Right atrium auricular region (tissue), 2 donors: ENCODE results near the gene PPP2R2B. TPM values are rescaled to one million over a fixed set of nuclear protein-coding genes. Genes with fewer than 3 reads are reported as not detected.

Experiments
- DNase-seq: peaks from one replicate; pipeline ENCODE4 v3.0.0-alpha.2; 2019; ENCODE audit warnings: low spot score
- H3K27ac ChIP-seq, 2 donors: fragments of 200-600 bp; sonication (generic); 1 replicate in 1 of 2; 2 replicates in 1 of 2; pipeline ENCODE4 v1.5.1; 2016 to 2019
- H3K27me3 ChIP-seq, 2 donors: fragments of 200-600 bp; sonication (generic); one replicate each; pipeline versions ENCODE4 v1.5.1 to v1.6.0; 2017 to 2019
- H3K36me3 ChIP-seq: fragments of 200-600 bp; sonication (generic); one replicate; pipeline ENCODE4 v1.5.1; 2016
- H3K4me1 ChIP-seq, 2 donors: fragments of 200-600 bp; sonication (generic); one replicate each; pipeline versions ENCODE4 v1.5.1 to v1.6.0; 2017 to 2019
- H3K4me3 ChIP-seq, 2 donors: fragments of 200-600 bp; sonication (generic); 1 replicate in 1 of 2; 2 replicates in 1 of 2; pipeline ENCODE4 v1.5.1; 2017 to 2019; ENCODE audit warnings: mild to moderate bottlenecking in 1 of 2, moderate library complexity in 1 of 2
- H3K9me3 ChIP-seq, 2 donors: fragments of 200-600 bp; sonication (generic); one replicate each; pipeline ENCODE4 v1.5.1; 2019
- CTCF ChIP-seq, 2 donors: fragments of 200-600 bp; sonication (generic); IDR thresholded peaks; one replicate each; pipeline ENCODE4 v1.5.1; 2019; ENCODE audit warnings: antibody characterized with exemption in 2 of 2
- total RNA-seq, 2 donors: library from RNA; depleted of rRNA; stranded (reverse); fragments of >200 nt; gene quantifications; one replicate each; pipeline ENCODE4 v1.1.0, GENCODE V29; 2016

Gene PPP2R2B
- total RNA-seq, 2 donors from 2014 or later: 1.6 to 12.4 TPM

- DNase-seq: no peak
- Histone ChIP-seq H3K27ac (no peak overlapping the region), H3K9me3 (no peaks in the 10 kb centered on the region), H3K27me3 (no peaks in the 10 kb centered on the region), H3K36me3 (no peaks in the 10 kb centered on the region), H3K4me1 (peaks cover 0 to 4% of the 10 kb centered on the region in 2 donors), H3K4me3 (no peak overlapping the region)
- TF ChIP-seq CTCF (IDR thresholded peaks at IDR 0.05): no peak
These were observed 283.5 kb downstream of the PPP2R2B start for GRCh38 chr5:146595088-146595487.

- Histone ChIP-seq H3K4me1 (no peaks in the 10 kb centered on the region), H3K27ac (no peak overlapping the region), H3K9me3 (no peaks in the 10 kb centered on the region), H3K36me3 (no peaks in the 10 kb centered on the region), H3K27me3 (no peaks in the 10 kb centered on the region), H3K4me3 (no peak overlapping the region)
- no peak for DNase-seq
- no peak for TF ChIP-seq CTCF (IDR thresholded peaks at IDR 0.05)
These were observed 286.2 kb downstream of the PPP2R2B start for GRCh38 chr5:146592352-146592751.

- no peak for DNase-seq
- no peaks in the 10 kb centered on the region for H3K27me3 ChIP-seq
- H3K27ac ChIP-seq: no peak overlapping the region
- H3K36me3 ChIP-seq: no peaks in the 10 kb centered on the region
- no peak for TF ChIP-seq CTCF (IDR thresholded peaks at IDR 0.05)
- no peak overlapping the region for H3K4me3 ChIP-seq
- H3K4me1 ChIP-seq: no peaks in the 10 kb centered on the region
- H3K9me3 ChIP-seq: no peaks in the 10 kb centered on the region
These were observed 289.6 kb downstream of the PPP2R2B start for GRCh38 chr5:146589028-146589345.

GRCh38 chr5:146588331-146589027, 290.1 kb downstream of the PPP2R2B start:
- H3K4me3 ChIP-seq: no peak overlapping the region
- H3K36me3 ChIP-seq: no peaks in the 10 kb centered on the region
- no peaks in the 10 kb centered on the region for H3K27me3 ChIP-seq
- no peak for DNase-seq
- H3K9me3 ChIP-seq: no peaks in the 10 kb centered on the region
- TF ChIP-seq CTCF (IDR thresholded peaks at IDR 0.05): no peak
- no peak overlapping the region for H3K27ac ChIP-seq
- H3K4me1 ChIP-seq: no peaks in the 10 kb centered on the region

- Histone ChIP-seq H3K4me1 (no peaks in the 10 kb centered on the region), H3K36me3 (no peaks in the 10 kb centered on the region), H3K9me3 (no peaks in the 10 kb centered on the region), H3K27me3 (no peaks in the 10 kb centered on the region), H3K27ac (no peak overlapping the region), H3K4me3 (no peak overlapping the region)
- no peak for DNase-seq
- no peak for TF ChIP-seq CTCF (IDR thresholded peaks at IDR 0.05)
These were observed 291.8 kb downstream of the PPP2R2B start for GRCh38 chr5:146586752-146587151.

GRCh38 chr5:146584750-146585149, 293.8 kb downstream of the PPP2R2B start:
- no peak for DNase-seq
- H3K4me3 ChIP-seq: no peak overlapping the region

More at GRCh38 chr5:146584750-146585149, 293.8 kb downstream of the PPP2R2B start:
- H3K4me1 ChIP-seq: no peaks in the 10 kb centered on the region
- TF ChIP-seq CTCF (IDR thresholded peaks at IDR 0.05): no peak
- no peaks in the 10 kb centered on the region for H3K9me3 ChIP-seq
- H3K36me3 ChIP-seq: no peaks in the 10 kb centered on the region
- H3K27ac ChIP-seq: no peak overlapping the region
- no peaks in the 10 kb centered on the region for H3K27me3 ChIP-seq
